ENCODE results near the gene SLFN12L.

DNA sequence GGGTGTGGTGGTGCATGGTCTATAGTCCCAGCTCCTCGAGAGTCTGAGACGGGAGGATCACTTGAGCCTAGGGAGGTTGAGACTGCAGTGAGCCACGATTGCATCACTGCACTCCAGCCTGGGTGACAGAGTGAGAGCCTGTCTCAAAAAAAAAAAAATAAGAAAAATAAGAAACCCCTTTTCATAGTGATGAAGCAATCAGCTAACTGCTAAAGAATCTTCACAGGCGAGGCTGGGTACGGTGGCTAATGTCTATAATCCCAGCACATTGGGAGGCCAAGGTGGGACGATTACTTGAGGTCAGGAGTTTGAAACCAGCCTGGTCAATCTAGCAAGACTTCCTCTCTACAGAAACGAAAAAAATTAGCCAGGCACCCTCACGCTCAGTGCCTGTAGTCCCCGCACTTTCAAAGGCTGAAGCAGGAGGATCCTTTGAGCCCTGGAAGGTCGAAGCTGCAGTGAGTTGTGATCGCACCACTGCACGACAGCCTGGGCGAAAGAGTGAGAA is 760 bp downstream of the SLFN12L start:
- TF ChIP-seq, protein P1, sequence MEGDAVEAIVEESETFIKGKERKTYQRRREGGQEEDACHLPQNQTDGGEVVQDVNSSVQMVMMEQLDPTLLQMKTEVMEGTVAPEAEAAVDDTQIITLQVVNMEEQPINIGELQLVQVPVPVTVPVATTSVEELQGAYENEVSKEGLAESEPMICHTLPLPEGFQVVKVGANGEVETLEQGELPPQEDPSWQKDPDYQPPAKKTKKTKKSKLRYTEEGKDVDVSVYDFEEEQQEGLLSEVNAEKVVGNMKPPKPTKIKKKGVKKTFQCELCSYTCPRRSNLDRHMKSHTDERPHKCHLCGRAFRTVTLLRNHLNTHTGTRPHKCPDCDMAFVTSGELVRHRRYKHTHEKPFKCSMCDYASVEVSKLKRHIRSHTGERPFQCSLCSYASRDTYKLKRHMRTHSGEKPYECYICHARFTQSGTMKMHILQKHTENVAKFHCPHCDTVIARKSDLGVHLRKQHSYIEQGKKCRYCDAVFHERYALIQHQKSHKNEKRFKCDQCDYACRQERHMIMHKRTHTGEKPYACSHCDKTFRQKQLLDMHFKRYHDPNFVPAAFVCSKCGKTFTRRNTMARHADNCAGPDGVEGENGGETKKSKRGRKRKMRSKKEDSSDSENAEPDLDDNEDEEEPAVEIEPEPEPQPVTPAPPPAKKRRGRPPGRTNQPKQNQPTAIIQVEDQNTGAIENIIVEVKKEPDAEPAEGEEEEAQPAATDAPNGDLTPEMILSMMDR (IDR thresholded peaks at IDR 0.05) = no peak
- TF ChIP-seq POLR2A (IDR thresholded peaks at IDR 0.05) (no peak), EP300 (IDR thresholded peaks at IDR 0.05) (no peak)

Measured in tibial nerve (tissue), 4 donors.